ENCODE data around the gene PALD1. TPM values are rescaled to one million over a fixed set of nuclear protein-coding genes. Genes with fewer than 3 reads are reported as not detected.
A peak's percentile ranks its signal among the peaks of the same experiment; 100 is the strongest.

The PALD1 gene
- total and polyA plus RNA-seq, 8 donors, result 2.2 to 15.1 (median 3.9) TPM

GRCh38 chr10:70508912-70509756 lies 30.6 kb downstream of the PALD1 start:
- Histone ChIP-seq H3K9me3 (no peaks in the 10 kb centered on the region), H3K4me1 (peaks cover 3 to 4% (median 4%) of the 10 kb centered on the region in 3 donors), H3K36me3 (no peaks in the 10 kb centered on the region), H3K27me3 (no peaks in the 10 kb centered on the region), H3K4me3 (no peak overlapping the region), H3K27ac (peak overlapping the region in 2 of 4 donors; percentile 3 to 28)
- intact Hi-C loops (cut with DNase I), result no loop called here
- WGBS, 2 donors, result 43 to 50% methylated on average over 13 to 14 of the region's 14 CpGs
- ATAC-seq, result peak in 3 of 4 donors; percentile 40 to 55 (median 47)
- TF ChIP-seq CTCF (IDR thresholded peaks at IDR 0.05), result no peak
- no peak for DNase-seq
- FAIRE-seq, result no peak

GRCh38 chr10:70509757-70510147 lies 31.2 kb downstream of the PALD1 start:
- intact Hi-C loops (cut with DNase I), result no loop called here
- FAIRE-seq (no peak), ATAC-seq (no peak), DNase-seq (no peak)
- no peaks in the 10 kb centered on the region for H3K36me3 ChIP-seq
- H3K27me3 ChIP-seq, result no peaks in the 10 kb centered on the region
- H3K4me3 ChIP-seq, result no peak overlapping the region
- H3K4me1 ChIP-seq, result peaks cover 3 to 4% (median 4%) of the 10 kb centered on the region in 3 donors
- H3K9me3 ChIP-seq, result no peaks in the 10 kb centered on the region
- H3K27ac ChIP-seq, result no peak overlapping the region
- TF ChIP-seq CTCF (IDR thresholded peaks at IDR 0.05), result no peak
- WGBS, 2 donors, result 80 to 81% methylated on average over 7 of the region's 7 CpGs

- no peak for DNase-seq
- FAIRE-seq, result no peak
- H3K4me1 ChIP-seq, result peaks cover 3 to 4% (median 4%) of the 10 kb centered on the region in 3 donors
Observed at GRCh38 chr10:70510453-70510852, 31.9 kb downstream of the PALD1 start.

GRCh38 chr10:70510904-70511303 lies 32.3 kb downstream of the PALD1 start:
- TF ChIP-seq CTCF (IDR thresholded peaks at IDR 0.05), result no peak
- no peak for ATAC-seq
- FAIRE-seq, result no peak
- Histone ChIP-seq H3K4me3 (no peak overlapping the region), H3K36me3 (no peaks in the 10 kb centered on the region), H3K4me1 (peaks cover 3 to 4% (median 4%) of the 10 kb centered on the region in 3 donors), H3K9me3 (no peaks in the 10 kb centered on the region), H3K27me3 (no peaks in the 10 kb centered on the region), H3K27ac (no peak overlapping the region)
- DNase-seq, result no peak
- intact Hi-C loops (cut with DNase I), result no loop called here
- 77 to 82% methylated on average over 6 of the region's 6 CpGs for WGBS, 2 donors

More at GRCh38 chr10:70510453-70510852, 31.9 kb downstream of the PALD1 start:
- TF ChIP-seq CTCF (IDR thresholded peaks at IDR 0.05), result no peak
- Histone ChIP-seq H3K36me3 (no peaks in the 10 kb centered on the region), H3K27ac (no peak overlapping the region), H3K27me3 (no peaks in the 10 kb centered on the region), H3K4me3 (no peak overlapping the region), H3K9me3 (no peaks in the 10 kb centered on the region)
- 85 to 94% methylated on average over 4 of the region's 4 CpGs for WGBS, 2 donors
- intact Hi-C loops (cut with DNase I), result no loop called here
- ATAC-seq, result no peak

GRCh38 chr10:70512149-70512639 lies 33.6 kb downstream of the PALD1 start:
- WGBS, 2 donors, result 69 to 72% methylated on average over 5 of the region's 5 CpGs
- Histone ChIP-seq H3K27me3 (no peaks in the 10 kb centered on the region), H3K9me3 (no peaks in the 10 kb centered on the region), H3K4me3 (no peak overlapping the region), H3K36me3 (no peaks in the 10 kb centered on the region), H3K27ac (no peak overlapping the region), H3K4me1 (peaks cover 3 to 4% (median 4%) of the 10 kb centered on the region in 3 donors)
- no peak for TF ChIP-seq CTCF (IDR thresholded peaks at IDR 0.05)
- ATAC-seq, result no peak
- intact Hi-C loops (cut with DNase I), result no loop called here
- no peak for DNase-seq
- FAIRE-seq, result no peak
